Neural cell (in vitro differentiated cells): ENCODE data around the gene MYLK.

ENCODE experiments used
- EP300 ChIP-seq: fragments of 450-650 bp; conservative IDR thresholded peaks from 2 replicates; pipeline ENCODE4 v1.6.1; 2014; ENCODE audit warnings: antibody characterized with exemption, mild to moderate bottlenecking, moderate library complexity; ENCODE audit not compliant: poor library complexity, severe bottlenecking
- EZH2 ChIP-seq: fragments of 200-600, 300-800 bp; shearing (Covaris generic), sonication (generic); IDR thresholded peaks from 2 replicates; pipeline ENCODE4 v1.6.1; 2014; ENCODE audit warnings: antibody characterized with exemption, low read length, borderline replicate concordance, mild to moderate bottlenecking; ENCODE audit not compliant: insufficient read depth, poor library complexity, severe bottlenecking
- MXI1 ChIP-seq: fragments of 450-650 bp; conservative IDR thresholded peaks from 2 replicates; pipeline ENCODE4 v1.6.1; 2014; ENCODE audit warnings: antibody characterized with exemption, mild to moderate bottlenecking; ENCODE audit not compliant: poor library complexity, severe bottlenecking
- POLR2AphosphoS5 ChIP-seq: IDR thresholded peaks from 2 replicates; pipeline ENCODE4 v1.6.1; 2012
- RAD21 ChIP-seq: fragments of 450-650 bp; conservative IDR thresholded peaks from 2 replicates; pipeline ENCODE4 v1.6.1; 2014; ENCODE audit warnings: antibody characterized with exemption, mild to moderate bottlenecking, moderate library complexity
- SMC3 ChIP-seq: fragments of 450-650 bp; conservative IDR thresholded peaks from 2 replicates; pipeline ENCODE4 v1.6.1; 2014; ENCODE audit warnings: antibody characterized with exemption, mild to moderate bottlenecking, moderate library complexity; ENCODE audit not compliant: poor library complexity
- TAF1 ChIP-seq: IDR thresholded peaks from 2 replicates; pipeline ENCODE4 v1.6.1; 2012; ENCODE audit warnings: low read depth
- TF ChIP-seq, protein P1 (sequence below): fragments of 450-650 bp; IDR thresholded peaks from 2 replicates; pipeline ENCODE4 v1.5.1; 2014; ENCODE audit warnings: antibody characterized with exemption, mild to moderate bottlenecking, moderate library complexity; ENCODE audit not compliant: poor library complexity, severe bottlenecking
- TF ChIP-seq, protein P2 (sequence below): IDR thresholded peaks from 2 replicates; pipeline ENCODE4 v1.6.1; 2012; ENCODE audit warnings: borderline replicate concordance

DNA sequence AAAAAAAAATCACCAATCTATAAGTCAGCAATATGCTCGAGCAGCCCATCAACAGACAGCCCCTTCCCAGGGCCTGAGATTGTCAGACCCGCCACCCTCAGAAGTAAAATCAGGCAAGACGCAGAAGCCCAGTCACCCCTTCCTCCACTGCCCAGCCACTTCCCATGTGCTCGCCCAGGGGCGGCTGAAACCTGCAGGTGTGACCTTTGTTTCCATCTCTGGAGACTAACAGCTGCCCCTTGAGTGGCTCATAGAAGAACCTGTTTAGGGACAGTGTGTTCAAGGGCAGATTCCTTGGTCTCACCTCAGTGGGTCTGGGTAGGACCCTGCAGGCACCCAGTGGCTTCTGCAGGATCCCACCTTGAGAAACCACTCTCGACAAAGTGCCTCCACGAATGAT is 105.6 kb downstream of the MYLK start:
- TF ChIP-seq POLR2AphosphoS5 (no peak), MXI1 (no peak), EZH2 (no peak), EP300 (no peak), TAF1 (no peak), SMC3 (no peak), RAD21 (no peak)
- TF ChIP-seq, protein P1, sequence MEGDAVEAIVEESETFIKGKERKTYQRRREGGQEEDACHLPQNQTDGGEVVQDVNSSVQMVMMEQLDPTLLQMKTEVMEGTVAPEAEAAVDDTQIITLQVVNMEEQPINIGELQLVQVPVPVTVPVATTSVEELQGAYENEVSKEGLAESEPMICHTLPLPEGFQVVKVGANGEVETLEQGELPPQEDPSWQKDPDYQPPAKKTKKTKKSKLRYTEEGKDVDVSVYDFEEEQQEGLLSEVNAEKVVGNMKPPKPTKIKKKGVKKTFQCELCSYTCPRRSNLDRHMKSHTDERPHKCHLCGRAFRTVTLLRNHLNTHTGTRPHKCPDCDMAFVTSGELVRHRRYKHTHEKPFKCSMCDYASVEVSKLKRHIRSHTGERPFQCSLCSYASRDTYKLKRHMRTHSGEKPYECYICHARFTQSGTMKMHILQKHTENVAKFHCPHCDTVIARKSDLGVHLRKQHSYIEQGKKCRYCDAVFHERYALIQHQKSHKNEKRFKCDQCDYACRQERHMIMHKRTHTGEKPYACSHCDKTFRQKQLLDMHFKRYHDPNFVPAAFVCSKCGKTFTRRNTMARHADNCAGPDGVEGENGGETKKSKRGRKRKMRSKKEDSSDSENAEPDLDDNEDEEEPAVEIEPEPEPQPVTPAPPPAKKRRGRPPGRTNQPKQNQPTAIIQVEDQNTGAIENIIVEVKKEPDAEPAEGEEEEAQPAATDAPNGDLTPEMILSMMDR, result no peak
- TF ChIP-seq, protein P2, sequence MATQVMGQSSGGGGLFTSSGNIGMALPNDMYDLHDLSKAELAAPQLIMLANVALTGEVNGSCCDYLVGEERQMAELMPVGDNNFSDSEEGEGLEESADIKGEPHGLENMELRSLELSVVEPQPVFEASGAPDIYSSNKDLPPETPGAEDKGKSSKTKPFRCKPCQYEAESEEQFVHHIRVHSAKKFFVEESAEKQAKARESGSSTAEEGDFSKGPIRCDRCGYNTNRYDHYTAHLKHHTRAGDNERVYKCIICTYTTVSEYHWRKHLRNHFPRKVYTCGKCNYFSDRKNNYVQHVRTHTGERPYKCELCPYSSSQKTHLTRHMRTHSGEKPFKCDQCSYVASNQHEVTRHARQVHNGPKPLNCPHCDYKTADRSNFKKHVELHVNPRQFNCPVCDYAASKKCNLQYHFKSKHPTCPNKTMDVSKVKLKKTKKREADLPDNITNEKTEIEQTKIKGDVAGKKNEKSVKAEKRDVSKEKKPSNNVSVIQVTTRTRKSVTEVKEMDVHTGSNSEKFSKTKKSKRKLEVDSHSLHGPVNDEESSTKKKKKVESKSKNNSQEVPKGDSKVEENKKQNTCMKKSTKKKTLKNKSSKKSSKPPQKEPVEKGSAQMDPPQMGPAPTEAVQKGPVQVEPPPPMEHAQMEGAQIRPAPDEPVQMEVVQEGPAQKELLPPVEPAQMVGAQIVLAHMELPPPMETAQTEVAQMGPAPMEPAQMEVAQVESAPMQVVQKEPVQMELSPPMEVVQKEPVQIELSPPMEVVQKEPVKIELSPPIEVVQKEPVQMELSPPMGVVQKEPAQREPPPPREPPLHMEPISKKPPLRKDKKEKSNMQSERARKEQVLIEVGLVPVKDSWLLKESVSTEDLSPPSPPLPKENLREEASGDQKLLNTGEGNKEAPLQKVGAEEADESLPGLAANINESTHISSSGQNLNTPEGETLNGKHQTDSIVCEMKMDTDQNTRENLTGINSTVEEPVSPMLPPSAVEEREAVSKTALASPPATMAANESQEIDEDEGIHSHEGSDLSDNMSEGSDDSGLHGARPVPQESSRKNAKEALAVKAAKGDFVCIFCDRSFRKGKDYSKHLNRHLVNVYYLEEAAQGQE, result no peak
